ENCODE measurements around the gene LSAMP. TPM values are rescaled to one million over a fixed set of nuclear protein-coding genes. Genes with fewer than 3 reads are reported as not detected.

LSAMP gene
- total RNA-seq, 2 donors from 2014 or later: 1.1 to 5.9 TPM

DNA sequence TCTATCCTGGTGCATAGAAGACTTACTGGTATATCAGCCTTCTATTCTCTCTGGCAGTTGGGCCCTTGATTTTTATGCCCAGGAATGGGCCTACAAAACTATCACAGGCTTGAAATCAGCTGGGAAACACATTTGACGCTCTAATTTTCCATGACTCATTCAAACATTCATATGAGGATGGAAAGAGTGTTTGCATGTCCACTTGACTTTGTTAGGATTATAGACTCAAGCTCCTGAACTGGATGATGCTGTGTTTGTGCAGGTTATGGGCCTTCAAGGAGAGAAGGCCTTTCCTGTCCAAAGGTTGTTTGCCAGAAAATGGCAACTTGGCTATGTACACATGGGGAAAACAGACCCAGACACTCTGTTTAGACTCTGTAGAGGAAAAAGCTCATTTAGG lies 602.1 kb downstream of the LSAMP start:
- intact Hi-C loops (cut with DNase I): no loop called here
- H3K4me1 ChIP-seq: no peaks in the 10 kb centered on the region
- TF ChIP-seq CTCF (IDR thresholded peaks at IDR 0.05): no peak
- H3K27me3 ChIP-seq: no peaks in the 10 kb centered on the region
- no peaks in the 10 kb centered on the region for H3K36me3 ChIP-seq
- H3K9ac ChIP-seq (ENCODE audit: low read depth in 2 of 2, low read length in 2 of 2): no peak overlapping the region
- no peak overlapping the region for H3K4me3 ChIP-seq
- H3K9me3 ChIP-seq: no peaks in the 10 kb centered on the region
- H3K27ac ChIP-seq: no peak overlapping the region
- DNase-seq: no peak

GRCh38 chr3:115839246-115839645 lies 606.0 kb downstream of the LSAMP start:
- no peaks in the 10 kb centered on the region for H3K36me3 ChIP-seq
- no peak overlapping the region for H3K4me3 ChIP-seq
- no peak overlapping the region for H3K9ac ChIP-seq (ENCODE audit: low read depth in 2 of 2, low read length in 2 of 2)
- H3K4me1 ChIP-seq: no peaks in the 10 kb centered on the region
- no peaks in the 10 kb centered on the region for H3K27me3 ChIP-seq
- no peak for TF ChIP-seq CTCF (IDR thresholded peaks at IDR 0.05)
- H3K9me3 ChIP-seq: no peaks in the 10 kb centered on the region
- no peak for DNase-seq
- intact Hi-C loops (cut with DNase I): no loop called here
- no peak overlapping the region for H3K27ac ChIP-seq

DNA sequence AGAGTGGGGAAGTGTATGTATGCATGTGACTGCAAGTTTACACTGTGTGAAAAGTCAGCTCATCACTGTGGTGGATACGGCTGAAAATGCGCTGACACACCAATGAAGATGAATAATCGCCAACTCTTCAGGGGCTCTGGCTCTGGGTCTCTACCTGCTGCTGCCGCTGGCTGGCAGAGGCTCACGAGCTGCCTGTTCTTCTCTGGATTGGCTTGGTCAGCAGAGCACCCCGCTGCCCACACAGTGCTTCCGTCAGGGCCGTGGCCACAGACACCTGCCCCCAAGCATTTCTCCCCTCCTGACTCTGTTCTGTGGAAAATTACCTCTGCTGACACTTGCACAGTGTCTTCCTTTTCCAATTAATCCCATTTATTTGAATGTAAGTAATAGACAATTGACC lies 606.5 kb downstream of the LSAMP start:
- no peaks in the 10 kb centered on the region for H3K4me1 ChIP-seq
- DNase-seq: no peak
- no peaks in the 10 kb centered on the region for H3K9me3 ChIP-seq
- no peaks in the 10 kb centered on the region for H3K36me3 ChIP-seq
- intact Hi-C loops (cut with DNase I): no loop called here
- no peak overlapping the region for H3K27ac ChIP-seq
- no peak for TF ChIP-seq CTCF (IDR thresholded peaks at IDR 0.05)
- no peaks in the 10 kb centered on the region for H3K27me3 ChIP-seq
- no peak overlapping the region for H3K9ac ChIP-seq (ENCODE audit: low read depth in 2 of 2, low read length in 2 of 2)
- H3K4me3 ChIP-seq: no peak overlapping the region

DNA sequence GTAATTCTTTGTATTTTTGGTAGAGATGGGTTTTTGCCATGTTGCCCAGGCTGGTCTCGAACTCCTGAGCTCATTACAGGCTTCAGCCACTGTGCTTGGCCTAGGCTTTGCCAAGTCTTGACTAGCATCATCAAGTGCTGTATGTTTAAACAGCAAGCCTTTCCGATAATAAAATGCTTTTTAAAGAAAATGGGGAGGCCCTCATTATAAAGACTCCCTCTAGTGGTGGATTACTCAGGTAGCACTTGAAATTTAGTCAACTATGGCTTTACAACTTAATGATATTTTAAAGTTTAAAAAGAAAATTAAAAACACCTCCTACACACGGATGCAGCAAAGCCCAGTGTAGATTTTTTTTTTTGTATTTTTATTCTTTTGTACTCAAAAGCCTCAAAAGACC lies 608.3 kb downstream of the LSAMP start:
- intact Hi-C loops (cut with DNase I): no loop called here
- peak; percentile 48 for TF ChIP-seq CTCF (IDR thresholded peaks at IDR 0.05)
- Histone ChIP-seq H3K9ac (ENCODE audit: low read depth in 2 of 2, low read length in 2 of 2) (no peak overlapping the region), H3K9me3 (no peaks in the 10 kb centered on the region), H3K36me3 (no peaks in the 10 kb centered on the region), H3K4me1 (no peaks in the 10 kb centered on the region), H3K4me3 (no peak overlapping the region), H3K27ac (no peak overlapping the region), H3K27me3 (no peaks in the 10 kb centered on the region)
- DNase-seq: no peak

DNA sequence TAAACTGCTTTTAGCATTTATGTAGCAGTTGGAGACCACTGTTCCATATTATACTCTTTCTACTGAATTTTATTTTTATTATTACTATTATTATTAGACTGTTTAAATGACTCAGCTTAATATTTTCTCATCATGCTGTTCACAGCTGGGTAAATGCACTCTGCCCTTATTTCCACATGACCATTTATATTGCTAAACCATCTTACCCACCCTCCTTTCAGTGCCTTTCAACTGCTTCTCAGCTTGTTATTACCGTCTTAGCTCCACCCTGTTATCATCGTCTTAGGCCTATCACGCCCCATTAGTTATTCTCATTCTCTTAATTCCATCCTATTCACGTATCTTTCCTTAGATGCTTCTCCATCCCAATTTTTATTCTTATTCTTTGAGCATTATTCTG lies 609.3 kb downstream of the LSAMP start:
- Histone ChIP-seq H3K36me3 (no peaks in the 10 kb centered on the region), H3K9me3 (no peaks in the 10 kb centered on the region), H3K9ac (ENCODE audit: low read depth in 2 of 2, low read length in 2 of 2) (no peak overlapping the region), H3K27me3 (no peaks in the 10 kb centered on the region), H3K4me1 (no peaks in the 10 kb centered on the region), H3K27ac (no peak overlapping the region), H3K4me3 (no peak overlapping the region)
- no peak for DNase-seq
- intact Hi-C loops (cut with DNase I): no loop called here
- no peak for TF ChIP-seq CTCF (IDR thresholded peaks at IDR 0.05)

DNA sequence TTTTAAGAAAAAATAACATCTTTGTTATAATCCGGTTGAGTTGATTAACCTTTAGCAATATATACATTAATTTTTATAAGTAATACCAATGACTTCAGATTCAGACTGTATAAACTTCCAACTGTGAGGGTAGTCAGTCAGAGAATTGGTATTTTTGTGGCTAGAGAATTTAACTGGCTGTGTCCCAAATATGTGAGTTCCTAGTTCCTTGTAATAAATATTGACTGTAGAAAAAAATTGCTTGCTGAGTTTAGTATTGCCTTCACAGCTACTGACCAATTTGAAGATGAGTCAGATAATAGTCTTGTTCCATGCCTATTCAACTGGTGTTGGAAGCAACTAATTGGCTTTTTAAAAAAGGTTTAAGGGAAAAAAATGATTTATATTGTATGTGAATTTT lies 611.2 kb downstream of the LSAMP start:
- Histone ChIP-seq H3K27me3 (no peaks in the 10 kb centered on the region), H3K9me3 (no peaks in the 10 kb centered on the region), H3K9ac (ENCODE audit: low read depth in 2 of 2, low read length in 2 of 2) (no peak overlapping the region), H3K4me3 (no peak overlapping the region), H3K27ac (no peak overlapping the region), H3K4me1 (no peaks in the 10 kb centered on the region), H3K36me3 (no peaks in the 10 kb centered on the region)
- DNase-seq: no peak
- TF ChIP-seq CTCF (IDR thresholded peaks at IDR 0.05): no peak
- intact Hi-C loops (cut with DNase I): no loop called here

Measured in colonic mucosa (tissue), 4 donors.